ENCODE results near the gene NFKBIE. TPM values are rescaled to one million over a fixed set of nuclear protein-coding genes. Genes with fewer than 3 reads are reported as not detected.

NFKBIE gene
- total and polyA plus RNA-seq, 2 of the 13 experiments (the other 11 are each of a cell fraction or from before 2014, with no cell fraction given) = 6.7 to 14.5 TPM

GRCh38 chr6:44265007-44265721 lies at the start of gene NFKBIE (continued):
- TF ChIP-seq ZNF275 (CRISPR knock-in tag; IDR thresholded peaks at IDR 0.05; ENCODE audit: borderline replicate concordance) (peak; percentile 18), PRPF4 (IDR thresholded peaks at IDR 0.05; ENCODE audit: low read depth, low read length, poor library complexity, severe bottlenecking) (no peak), ZNF260 (CRISPR knock-in tag; IDR thresholded peaks at IDR 0.05; ENCODE audit: borderline replicate concordance, low read depth) (no peak; the same call in 1 of the 2 replicates), RBAK (CRISPR knock-in tag; IDR thresholded peaks at IDR 0.05) (no peak), TCF7L2 (IDR thresholded peaks at IDR 0.05; ENCODE audit: low read depth, low read length) (no peak), HDAC6 (IDR thresholded peaks at IDR 0.05; ENCODE audit: low read depth, low read length) (no peak), ZNF292 (CRISPR knock-in tag; IDR thresholded peaks at IDR 0.05; ENCODE audit: borderline replicate concordance, low read depth) (peak; percentile 36; the same call in 1 of the 2 replicates), PRMT3 (CRISPR knock-in tag; IDR thresholded peaks at IDR 0.05; ENCODE audit: borderline replicate concordance, low read depth) (no peak; the same call in 1 of the 2 replicates), CENPBD1 (CRISPR knock-in tag; IDR thresholded peaks at IDR 0.05; ENCODE audit: borderline replicate concordance, low read depth) (no peak), KLF9 (CRISPR knock-in tag; IDR thresholded peaks at IDR 0.05; ENCODE audit: low read depth) (no peak), SMARCC2 (IDR thresholded peaks at IDR 0.05) (no peak), REL (CRISPR knock-in tag; conservative IDR thresholded peaks at IDR 0.05) (peak; percentile 77; the same call in 1 of the 2 replicates), GABPB1 (CRISPR knock-in tag; IDR thresholded peaks at IDR 0.05) (peak; percentile 83), ZNF562 (CRISPR knock-in tag; IDR thresholded peaks at IDR 0.05; ENCODE audit: borderline replicate concordance) (no peak), ZBTB3 (CRISPR knock-in tag; IDR thresholded peaks at IDR 0.05; ENCODE audit: borderline replicate concordance, low read depth) (no peak)
- TF ChIP-seq, protein P1, sequence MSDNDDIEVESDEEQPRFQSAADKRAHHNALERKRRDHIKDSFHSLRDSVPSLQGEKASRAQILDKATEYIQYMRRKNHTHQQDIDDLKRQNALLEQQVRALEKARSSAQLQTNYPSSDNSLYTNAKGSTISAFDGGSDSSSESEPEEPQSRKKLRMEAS (IDR thresholded peaks at IDR 0.05) = peak; percentile 69
- TF ChIP-seq, protein P2, sequence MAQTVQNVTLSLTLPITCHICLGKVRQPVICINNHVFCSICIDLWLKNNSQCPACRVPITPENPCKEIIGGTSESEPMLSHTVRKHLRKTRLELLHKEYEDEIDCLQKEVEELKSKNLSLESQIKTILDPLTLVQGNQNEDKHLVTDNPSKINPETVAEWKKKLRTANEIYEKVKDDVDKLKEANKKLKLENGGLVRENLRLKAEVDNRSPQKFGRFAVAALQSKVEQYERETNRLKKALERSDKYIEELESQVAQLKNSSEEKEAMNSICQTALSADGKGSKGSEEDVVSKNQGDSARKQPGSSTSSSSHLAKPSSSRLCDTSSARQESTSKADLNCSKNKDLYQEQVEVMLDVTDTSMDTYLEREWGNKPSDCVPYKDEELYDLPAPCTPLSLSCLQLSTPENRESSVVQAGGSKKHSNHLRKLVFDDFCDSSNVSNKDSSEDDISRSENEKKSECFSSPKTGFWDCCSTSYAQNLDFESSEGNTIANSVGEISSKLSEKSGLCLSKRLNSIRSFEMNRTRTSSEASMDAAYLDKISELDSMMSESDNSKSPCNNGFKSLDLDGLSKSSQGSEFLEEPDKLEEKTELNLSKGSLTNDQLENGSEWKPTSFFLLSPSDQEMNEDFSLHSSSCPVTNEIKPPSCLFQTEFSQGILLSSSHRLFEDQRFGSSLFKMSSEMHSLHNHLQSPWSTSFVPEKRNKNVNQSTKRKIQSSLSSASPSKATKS (CRISPR knock-in tag; IDR thresholded peaks at IDR 0.05) = no peak
- TF ChIP-seq, protein P3, sequence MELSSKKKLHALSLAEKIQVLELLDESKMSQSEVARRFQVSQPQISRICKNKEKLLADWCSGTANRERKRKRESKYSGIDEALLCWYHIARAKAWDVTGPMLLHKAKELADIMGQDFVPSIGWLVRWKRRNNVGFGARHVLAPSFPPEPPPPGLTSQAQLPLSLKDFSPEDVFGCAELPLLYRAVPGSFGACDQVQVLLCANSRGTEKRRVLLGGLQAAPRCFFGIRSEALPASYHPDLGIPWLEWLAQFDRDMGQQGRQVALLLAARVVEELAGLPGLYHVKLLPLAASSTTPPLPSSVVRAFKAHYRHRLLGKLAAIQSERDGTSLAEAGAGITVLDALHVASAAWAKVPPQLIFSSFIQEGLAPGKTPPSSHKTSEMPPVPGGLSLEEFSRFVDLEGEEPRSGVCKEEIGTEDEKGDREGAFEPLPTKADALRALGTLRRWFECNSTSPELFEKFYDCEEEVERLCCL (CRISPR knock-in tag; IDR thresholded peaks at IDR 0.05; ENCODE audit: borderline replicate concordance) = no peak
- TF ChIP-seq, protein P4, sequence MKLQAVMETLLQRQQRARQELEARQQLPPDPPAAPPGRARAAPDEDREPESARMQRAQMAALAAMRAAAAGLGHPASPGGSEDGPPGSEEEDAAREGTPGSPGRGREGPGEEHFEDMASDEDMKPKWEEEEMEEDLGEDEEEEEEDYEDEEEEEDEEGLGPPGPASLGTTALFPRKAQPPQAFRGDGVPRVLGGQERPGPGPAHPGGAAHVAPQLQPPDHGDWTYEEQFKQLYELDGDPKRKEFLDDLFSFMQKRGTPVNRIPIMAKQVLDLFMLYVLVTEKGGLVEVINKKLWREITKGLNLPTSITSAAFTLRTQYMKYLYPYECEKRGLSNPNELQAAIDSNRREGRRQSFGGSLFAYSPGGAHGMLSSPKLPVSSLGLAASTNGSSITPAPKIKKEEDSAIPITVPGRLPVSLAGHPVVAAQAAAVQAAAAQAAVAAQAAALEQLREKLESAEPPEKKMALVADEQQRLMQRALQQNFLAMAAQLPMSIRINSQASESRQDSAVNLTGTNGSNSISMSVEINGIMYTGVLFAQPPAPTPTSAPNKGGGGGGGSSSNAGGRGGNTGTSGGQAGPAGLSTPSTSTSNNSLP (IDR thresholded peaks at IDR 0.05; ENCODE audit: low read depth, low read length) = no peak

Data from HepG2 (cell line).